ENCODE data around the gene XK.

- TF ChIP-seq EZH2 (IDR thresholded peaks at IDR 0.05; ENCODE audit: insufficient read depth, poor library complexity, severe bottlenecking) (no peak), EZH2phosphoT487 (IDR thresholded peaks at IDR 0.05; ENCODE audit: insufficient read depth, low read depth) (no peak)
Measured at GRCh38 chrX:37759351-37759750, 73.8 kb downstream of the XK start.
